K562 (cell line): ENCODE results near the gene MAPK13. TPM values are rescaled to one million over a fixed set of nuclear protein-coding genes. Genes with fewer than 3 reads are reported as not detected.

Experiments
- AFF4 ChIP-seq: sonication (generic); formaldehyde crosslinking; IDR thresholded peaks from 2 replicates; pipeline ENCODE4 v1.8.0; 2023; ENCODE audit warnings: mild to moderate bottlenecking, missing genetic modification reagents
- CXXC5 ChIP-seq: fragments of 250-450 bp; sonication (Bioruptor Pico); IDR thresholded peaks from 2 replicates; pipeline ENCODE4 v1.8.0; 2022; ENCODE audit warnings: inconsistent platforms, mild to moderate bottlenecking, moderate library complexity
- E2F6 ChIP-seq, 2 experiments: IDR thresholded peaks; 2 replicates each; pipeline ENCODE4 v1.6.1; 2011; ENCODE audit warnings: borderline replicate concordance in 1 of 2, control low read depth in 1 of 2, low read depth in 1 of 2, low read length in 1 of 2, mild to moderate bottlenecking in 1 of 2, mixed read lengths in 1 of 2, moderate library complexity in 1 of 2; ENCODE audit not compliant: insufficient read depth in 1 of 2, insufficient read length in 1 of 2, poor library complexity in 1 of 2, severe bottlenecking in 1 of 2; ENCODE audit errors: extremely low read depth in 1 of 2
- EWSR1 ChIP-seq: fragments of 450-650 bp; IDR thresholded peaks from 2 replicates; pipeline ENCODE4 v1.6.1; 2018; ENCODE audit warnings: borderline replicate concordance, mild to moderate bottlenecking, low read depth, moderate library complexity; ENCODE audit not compliant: partially characterized antibody
- MITF ChIP-seq: IDR thresholded peaks from 2 replicates; pipeline ENCODE4 v1.6.1; 2014; ENCODE audit warnings: antibody characterized with exemption
- NFIC ChIP-seq: fragments of 450-650 bp; IDR thresholded peaks from 2 replicates; pipeline ENCODE4 v1.6.1; 2017; ENCODE audit warnings: mild to moderate bottlenecking, inconsistent platforms
- PHF21A ChIP-seq: fragments of 450-650 bp; IDR thresholded peaks from 2 replicates; pipeline ENCODE4 v1.6.1; 2017; ENCODE audit warnings: low read depth, borderline replicate concordance
- POLR2AphosphoS5 ChIP-seq: IDR thresholded peaks from 2 replicates; pipeline ENCODE4 v1.6.1; 2011; ENCODE audit warnings: mild to moderate bottlenecking, low read depth, low read length, moderate library complexity; ENCODE audit not compliant: control insufficient read depth, insufficient read depth
- RCOR1 ChIP-seq, 2 experiments: IDR thresholded peaks; 2 replicates each; pipeline ENCODE4 v1.6.1; 2012; ENCODE audit warnings: low read depth in 2 of 2, low read length in 2 of 2, borderline replicate concordance in 1 of 2, improper control_type of control experiment in 1 of 2
- RNF2 ChIP-seq: sonication (generic); IDR thresholded peaks from 2 replicates; pipeline ENCODE4 v1.6.1; 2016
- SMAD4 ChIP-seq: fragments of 250-450 bp; sonication (Bioruptor Pico); conservative IDR thresholded peaks from 2 replicates; pipeline ENCODE4 v1.8.0; 2021; ENCODE audit warnings: inconsistent platforms, mild to moderate bottlenecking, moderate library complexity
- TAL1 ChIP-seq: fragments of 450-650 bp; IDR thresholded peaks from 2 replicates; pipeline ENCODE4 v1.6.1; 2016; ENCODE audit warnings: mild to moderate bottlenecking
- ZMIZ1 ChIP-seq, 2 experiments: fragments of 150-350 bp in 1 of 2; IDR thresholded peaks; 2 replicates each; pipeline ENCODE4 v1.6.1; 2012 to 2016; ENCODE audit warnings: low read depth in 2 of 2, low read length in 2 of 2, mild to moderate bottlenecking in 1 of 2, moderate library complexity in 1 of 2
- ZNF197 ChIP-seq: fragments of 200-800 bp; sonication (Bioruptor generic); IDR thresholded peaks from 2 replicates; pipeline ENCODE4 v1.6.1; 2016; ENCODE audit warnings: low read depth, missing genetic modification characterization, missing compliant biosample characterization
- polyA plus RNA-seq, 8 experiments: library from polyadenylated mRNA; depleted of rRNA in 4 of 8; stranded (reverse) in 5 of 8; unstranded in 3 of 8; fragments of >200 nt; fragmentation: Nextera tagmentation in 2 of 8; fragmentation: Illumina TruSeq in 1 of 8; extraction: Ambion mirVana in 2 of 8; extraction: Trizol in 1 of 8; gene quantifications; 2 replicates each; pipeline versions ENCODE4 v1.2.1 to v1.2.3, GENCODE V29; 2011 to 2014; ENCODE audit warnings: inconsistent platforms in 1 of 8, missing spikeins in 1 of 8
- total RNA-seq, 7 experiments: library from RNA; depleted of rRNA in 6 of 7; stranded (reverse); fragments of >200 nt in 6 of 7; fragmentation: Illumina TruSeq in 2 of 7; extraction: Trizol in 2 of 7; gene quantifications; 2 replicates each; pipeline versions ENCODE4 v1.2.1 to v1.2.3, GENCODE V29; 2011 to 2021; ENCODE audit warnings: low replicate concordance in 1 of 7

MAPK13 gene
- total and polyA plus RNA-seq, 9 of the 15 experiments (the other 6 are each of a cell fraction or from before 2014, with no cell fraction given), result 0.03 to 2.3 (median 0.48) TPM; not detected in 1

GRCh38 chr6:36131511-36132245 is 1.4 kb downstream of the MAPK13 start (continued):
- TF ChIP-seq RNF2 (peak; percentile 55; the same call in 1 of the 2 replicates), EWSR1 (no peak), PHF21A (peak; percentile 86; the same call in 1 of the 2 replicates), ZMIZ1 (IDR thresholded peaks at IDR 0.05; ENCODE audit: low read depth in 2 of 2, low read length in 2 of 2) (0 out of 4 replicates have a peak, but pooled peaks of 1 of the 2 experiments have one; percentile 24), AFF4 (CRISPR knock-in tag) (no peak), NFIC (peak; percentile 71), TAL1 (peak; percentile 19; the same call in 1 of the 2 replicates), E2F6 (IDR thresholded peaks at IDR 0.05; ENCODE audit: borderline replicate concordance in 1 of 2, extremely low read depth in 1 of 2, insufficient read depth in 1 of 2, insufficient read length in 1 of 2, low read depth in 1 of 2, low read length in 1 of 2, poor library complexity in 1 of 2, severe bottlenecking in 1 of 2) (peak in 1 of 2 experiments; percentile 37), CXXC5 (CRISPR knock-in tag) (peak; percentile 69), POLR2AphosphoS5 (0 out of 2 replicates have a peak, but pooled peaks have one; percentile 18), SMAD4 (CRISPR knock-in tag) (peak; percentile 86), MITF (peak; percentile 80), RCOR1 (IDR thresholded peaks at IDR 0.05; ENCODE audit: borderline replicate concordance in 1 of 2, low read depth in 2 of 2, low read length in 2 of 2) (peak; percentile 89 to 100; a peak in 3 of 4 replicates), ZNF197 (peak; percentile 54; the same call in 1 of the 2 replicates)
